Measurements from ENCODE around the gene VCP.

VCP gene

GRCh38 chr9:35074791-35075190 lies 2.4 kb upstream of the VCP start:
- no peak overlapping the region for H3K4me3 ChIP-seq (ENCODE audit: low read length)
- DNase-seq (ENCODE audit: low read depth): no peak
- no peak for TF ChIP-seq CTCF (IDR thresholded peaks at IDR 0.05; ENCODE audit: insufficient read depth, low read depth, low read length, missing control alignments)

GRCh38 chr9:35074141-35074540 lies 1.7 kb upstream of the VCP start:
- H3K4me3 ChIP-seq (ENCODE audit: low read length): no peak overlapping the region
- no peak for DNase-seq (ENCODE audit: low read depth)
- TF ChIP-seq CTCF (IDR thresholded peaks at IDR 0.05; ENCODE audit: insufficient read depth, low read depth, low read length, missing control alignments): no peak

GRCh38 chr9:35073279-35073612 lies 821 bp upstream of the VCP start:
- no peak for DNase-seq (ENCODE audit: low read depth)
- no peak overlapping the region for H3K4me3 ChIP-seq (ENCODE audit: low read length)
- TF ChIP-seq CTCF (IDR thresholded peaks at IDR 0.05; ENCODE audit: insufficient read depth, low read depth, low read length, missing control alignments): no peak

DNA sequence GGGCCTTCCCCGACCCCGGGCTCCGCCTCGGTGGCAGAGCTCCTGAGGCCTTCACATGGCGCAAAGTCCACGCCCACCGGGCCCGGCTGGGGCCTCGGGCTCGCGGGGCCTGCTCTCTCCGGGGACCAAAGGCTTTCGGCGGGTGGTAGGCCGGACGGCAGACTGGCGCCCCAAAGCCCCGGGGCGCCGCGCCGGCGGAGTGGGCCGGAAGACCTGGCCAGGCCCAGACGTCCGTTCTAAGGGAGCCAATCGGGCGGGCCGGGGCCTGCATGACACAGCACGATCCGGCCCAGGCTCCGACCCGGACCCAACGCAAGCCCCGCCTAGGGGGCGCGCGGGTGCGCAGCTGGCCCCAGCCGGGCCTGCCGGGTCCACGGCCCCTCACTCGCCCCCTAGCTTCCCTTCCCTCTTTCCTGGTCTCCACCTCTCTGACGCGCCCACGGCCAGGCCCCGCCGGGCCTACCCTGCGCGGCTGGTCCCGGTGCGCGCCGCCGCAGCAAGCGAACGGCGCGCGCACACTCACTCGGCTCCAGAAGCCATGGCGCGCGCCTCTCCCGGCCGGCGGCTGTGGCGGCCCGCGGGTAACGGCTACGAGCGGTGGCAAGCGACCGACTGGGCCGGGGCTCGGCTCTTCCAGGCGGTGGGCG lies 488 bp downstream of the VCP start:
- DNase-seq (ENCODE audit: low read depth): peak; percentile 89
- TF ChIP-seq CTCF (IDR thresholded peaks at IDR 0.05; ENCODE audit: insufficient read depth, low read depth, low read length, missing control alignments): no peak
- peak overlapping the region; percentile 83 for H3K4me3 ChIP-seq (ENCODE audit: low read length)

GRCh38 chr9:35070823-35071813 lies 1.3 kb downstream of the VCP start:
- H3K4me3 ChIP-seq (ENCODE audit: low read length): peak overlapping the region; percentile 83
- TF ChIP-seq CTCF (IDR thresholded peaks at IDR 0.05; ENCODE audit: insufficient read depth, low read depth, low read length, missing control alignments): no peak
- DNase-seq (ENCODE audit: low read depth): peak; percentile 53

GRCh38 chr9:35069020-35069419 lies 3.4 kb downstream of the VCP start:
- no peak overlapping the region for H3K4me3 ChIP-seq (ENCODE audit: low read length)
- no peak for TF ChIP-seq CTCF (IDR thresholded peaks at IDR 0.05; ENCODE audit: insufficient read depth, low read depth, low read length, missing control alignments)
- DNase-seq (ENCODE audit: low read depth): no peak
